GM19438 (cell line): Measurements from ENCODE around the gene ODAM.
"Not testable (repeated sequence)": the region's sequence is repeated elsewhere in the genome, so short reads cannot be mapped to it uniquely, and the experiment has no call there.

ENCODE experiments used
- ATAC-seq: cut with Tn5 transposase; IDR thresholded peaks from one replicate; pipeline ENCODE4 v1.9.1; 2021; ENCODE audit warnings: low read depth; ENCODE audit not compliant: unreplicated experiment

The ODAM gene, protein sequence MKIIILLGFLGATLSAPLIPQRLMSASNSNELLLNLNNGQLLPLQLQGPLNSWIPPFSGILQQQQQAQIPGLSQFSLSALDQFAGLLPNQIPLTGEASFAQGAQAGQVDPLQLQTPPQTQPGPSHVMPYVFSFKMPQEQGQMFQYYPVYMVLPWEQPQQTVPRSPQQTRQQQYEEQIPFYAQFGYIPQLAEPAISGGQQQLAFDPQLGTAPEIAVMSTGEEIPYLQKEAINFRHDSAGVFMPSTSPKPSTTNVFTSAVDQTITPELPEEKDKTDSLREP

DNA sequence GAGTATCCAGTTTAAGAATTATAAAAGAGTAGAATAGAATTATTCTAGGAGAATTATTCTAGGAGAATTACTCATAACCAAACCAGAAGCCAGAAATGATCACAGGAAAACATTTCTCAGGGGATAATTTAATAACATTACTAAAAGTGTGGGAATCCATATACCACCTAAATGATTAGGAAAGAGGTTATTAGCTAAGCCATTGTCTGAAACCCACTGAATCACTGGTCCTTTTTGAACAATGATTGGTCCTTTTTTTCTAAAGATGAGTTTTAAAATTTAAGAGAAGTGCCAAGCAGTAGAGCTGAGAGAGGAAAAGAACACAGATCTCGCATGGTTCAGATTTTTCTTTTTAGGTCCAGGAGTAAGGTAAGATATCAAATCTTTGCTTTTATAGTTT lies at the start of gene ODAM:
ODAM (plus strand) TSS at position 301 of the 400 bp plus-strand sequence. CDS start 819 bp downstream, outside the sequence.
- ATAC-seq = no peak

DNA sequence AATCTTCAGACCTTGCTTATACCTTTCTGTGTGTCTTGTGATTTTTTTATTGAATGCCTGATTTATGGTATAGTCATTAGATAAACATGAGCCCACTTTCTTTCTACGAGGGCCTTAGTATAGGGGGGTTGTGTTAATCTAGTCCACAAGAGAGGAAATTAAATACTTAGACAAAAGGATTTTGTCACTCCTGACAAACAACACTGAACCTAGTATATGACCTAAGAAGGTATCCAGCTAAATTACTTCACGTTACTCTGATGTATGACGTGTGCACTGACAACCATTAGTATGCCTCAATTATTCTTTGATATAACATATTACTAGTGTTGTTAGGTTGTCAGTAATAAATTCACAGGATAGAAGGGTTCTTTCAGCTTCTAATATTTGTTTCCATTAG lies 44.3 kb upstream of the ODAM start:
- no peak for ATAC-seq

DNA sequence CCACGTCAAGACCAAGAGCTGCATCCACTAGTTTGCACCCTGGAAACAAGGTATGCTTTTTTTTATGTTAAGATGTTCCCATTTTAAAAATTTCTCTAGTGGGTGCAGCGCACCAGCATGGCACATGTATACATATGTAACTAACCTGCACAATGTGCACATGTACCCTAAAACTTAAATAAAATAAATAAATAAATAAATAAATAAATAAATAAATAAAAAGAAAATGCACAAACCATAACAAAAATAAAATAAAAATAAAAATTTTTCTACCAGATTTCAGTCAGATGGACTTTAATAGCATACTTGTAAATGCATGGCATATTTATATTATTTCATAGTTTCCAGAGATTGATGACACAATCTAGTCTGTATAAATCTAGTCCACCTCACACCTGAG lies 43.4 kb upstream of the ODAM start:
- ATAC-seq = no peak

DNA sequence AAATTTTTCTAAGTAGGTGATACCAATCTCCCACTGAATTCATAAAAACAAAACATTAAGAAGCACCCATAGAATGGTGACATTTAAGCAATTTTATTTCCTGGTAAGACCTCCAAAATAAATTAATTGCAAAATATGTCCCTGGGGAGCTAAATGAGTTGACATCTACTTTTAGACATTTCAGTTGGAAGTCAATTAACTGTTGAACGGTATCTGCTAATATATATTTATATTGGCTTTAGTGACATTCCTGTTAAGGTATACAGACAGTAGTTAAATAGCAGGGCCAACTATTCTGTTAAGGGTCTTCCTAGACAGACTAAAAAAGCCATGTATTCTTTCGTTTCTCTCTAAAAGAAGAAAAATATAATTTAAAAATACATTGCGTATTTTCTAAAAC lies 41.6 kb upstream of the ODAM start, which contains the start of gene PRR27:
PRR27 (plus strand) TSS at position 301 of the 400 bp plus-strand sequence. CDS start 139 bp downstream, outside the sequence.
- ATAC-seq = no peak

DNA sequence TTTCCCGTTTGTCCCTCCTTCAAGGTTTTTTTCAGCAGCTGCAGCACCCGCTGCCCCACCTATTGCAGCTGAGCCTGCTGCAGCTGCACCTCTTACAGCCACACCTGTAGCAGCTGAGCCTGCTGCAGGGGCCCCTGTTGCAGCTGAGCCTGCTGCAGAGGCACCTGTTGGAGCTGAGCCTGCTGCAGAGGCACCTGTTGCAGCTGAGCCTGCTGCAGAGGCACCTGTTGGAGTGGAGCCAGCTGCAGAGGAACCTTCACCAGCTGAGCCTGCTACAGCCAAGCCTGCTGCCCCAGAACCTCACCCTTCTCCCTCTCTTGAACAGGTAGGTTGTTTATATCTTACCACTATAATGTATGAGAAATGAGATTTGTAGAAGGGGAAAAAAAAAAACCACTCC lies 36.9 kb upstream of the ODAM start:
- no peak for ATAC-seq

DNA sequence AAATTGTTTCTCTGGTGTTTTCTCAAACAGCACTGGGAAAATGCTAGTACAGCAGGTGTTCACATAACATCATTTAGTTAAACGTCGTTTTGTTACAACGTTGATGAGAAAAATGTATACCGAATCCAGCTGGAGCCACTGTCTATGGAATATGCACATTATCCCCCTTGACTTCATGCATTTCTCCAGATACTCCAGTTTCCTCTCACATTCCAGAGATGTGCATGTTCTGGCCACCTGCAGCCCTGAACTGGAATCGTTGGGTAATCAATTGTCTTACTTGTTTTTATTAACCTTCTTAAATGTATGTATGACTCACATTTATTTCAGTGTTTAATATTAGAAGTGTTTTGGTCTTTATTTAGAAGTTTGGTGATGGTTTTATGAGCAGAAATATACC lies 18.4 kb upstream of the ODAM start:
- no peak for ATAC-seq

DNA sequence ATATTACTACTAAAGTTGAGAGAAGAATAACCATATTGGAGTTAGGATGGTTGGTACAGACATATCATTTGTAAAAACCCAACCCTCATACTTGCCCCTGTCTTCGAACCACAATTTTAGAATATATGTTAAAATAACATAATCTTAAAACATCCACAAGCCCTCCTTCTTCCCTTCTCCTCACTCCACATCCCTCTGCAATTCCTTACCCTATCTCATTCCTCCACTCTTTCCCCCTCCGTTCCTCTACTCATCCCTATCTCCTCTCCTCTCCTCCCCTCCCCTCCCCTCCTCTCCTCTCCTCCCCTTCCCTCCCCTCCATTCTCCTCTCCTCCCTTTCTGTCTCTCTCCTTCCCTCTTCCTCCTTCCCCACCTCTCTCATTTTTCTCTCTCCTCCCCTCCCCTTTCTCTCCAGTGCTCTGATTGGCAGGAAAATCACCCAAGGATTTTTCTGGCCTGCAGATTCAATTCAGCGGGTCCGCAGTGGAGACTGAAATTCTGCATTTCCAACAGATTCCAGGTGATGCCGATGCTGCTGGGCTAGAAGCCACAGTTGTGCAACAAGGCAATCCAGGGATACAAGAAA lies 17.4 kb upstream of the ODAM start:
- ATAC-seq = no peak

DNA sequence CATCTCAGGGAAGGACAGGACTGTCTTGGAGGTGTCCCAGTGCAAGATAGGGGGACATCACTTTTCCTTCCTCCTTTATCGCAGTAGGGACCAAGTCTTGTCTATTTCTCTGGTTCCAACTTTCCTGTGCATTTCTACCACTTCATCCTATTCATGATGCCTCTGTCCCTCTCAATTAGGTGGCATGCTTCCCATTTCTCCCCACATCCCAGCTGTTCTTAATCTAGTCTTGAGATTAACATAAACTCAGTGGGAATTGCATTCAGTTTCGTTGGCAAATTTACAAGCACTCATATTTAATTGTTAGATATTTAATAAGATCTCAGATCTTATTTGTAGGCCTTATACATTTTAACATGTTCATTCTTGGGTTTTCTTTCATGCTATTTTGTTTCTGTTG lies 15.7 kb upstream of the ODAM start:
- ATAC-seq = no peak

DNA sequence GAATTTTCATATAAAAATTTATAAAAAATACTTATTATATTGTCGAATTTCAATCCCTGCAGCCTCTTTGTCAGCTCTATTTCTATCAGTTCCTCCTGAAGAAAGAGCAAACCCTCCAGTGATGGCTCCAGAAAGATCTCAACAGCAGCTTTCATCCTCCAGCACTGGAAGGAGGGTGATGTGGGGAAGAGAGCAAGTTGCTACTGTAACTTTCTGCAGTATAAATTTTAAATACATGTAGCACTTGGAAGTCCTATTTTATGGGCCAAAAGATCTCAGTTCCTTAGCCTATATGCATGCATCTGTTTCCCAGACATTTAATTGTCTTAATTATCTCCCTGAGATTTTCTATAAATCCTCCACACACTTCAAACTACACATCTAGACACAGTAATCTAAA lies 13.7 kb upstream of the ODAM start:
- ATAC-seq = no peak

DNA sequence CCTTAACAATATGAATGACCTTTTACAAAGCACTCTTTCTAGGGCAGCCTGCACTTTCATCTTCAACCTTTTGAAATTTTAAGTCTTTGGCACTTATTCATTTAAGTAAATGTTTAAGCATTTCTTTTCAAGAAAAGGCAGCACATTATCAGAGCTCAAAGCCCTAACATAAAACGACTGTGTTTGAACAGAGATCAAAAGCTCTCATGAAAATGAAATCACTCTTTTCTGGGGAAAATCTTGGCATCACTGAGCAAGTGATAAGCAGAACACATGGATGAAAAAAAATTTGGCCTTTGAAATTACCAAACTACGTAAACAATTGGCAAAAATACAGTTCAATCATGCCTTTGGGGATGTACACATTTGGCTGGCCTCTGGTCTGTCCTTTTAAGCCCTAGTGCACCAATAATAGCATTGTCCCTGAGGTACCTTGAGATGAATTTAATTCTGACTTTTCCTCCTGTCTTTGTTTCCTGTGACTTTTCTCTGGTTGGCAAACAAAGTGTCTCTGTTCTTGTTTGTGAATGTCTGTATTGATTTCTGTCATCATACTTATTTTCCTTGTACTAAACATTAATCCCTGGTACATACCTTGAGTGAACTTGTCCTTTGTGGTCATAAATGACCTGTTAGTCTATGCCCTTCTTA lies 12.9 kb upstream of the ODAM start:
- ATAC-seq = no peak

DNA sequence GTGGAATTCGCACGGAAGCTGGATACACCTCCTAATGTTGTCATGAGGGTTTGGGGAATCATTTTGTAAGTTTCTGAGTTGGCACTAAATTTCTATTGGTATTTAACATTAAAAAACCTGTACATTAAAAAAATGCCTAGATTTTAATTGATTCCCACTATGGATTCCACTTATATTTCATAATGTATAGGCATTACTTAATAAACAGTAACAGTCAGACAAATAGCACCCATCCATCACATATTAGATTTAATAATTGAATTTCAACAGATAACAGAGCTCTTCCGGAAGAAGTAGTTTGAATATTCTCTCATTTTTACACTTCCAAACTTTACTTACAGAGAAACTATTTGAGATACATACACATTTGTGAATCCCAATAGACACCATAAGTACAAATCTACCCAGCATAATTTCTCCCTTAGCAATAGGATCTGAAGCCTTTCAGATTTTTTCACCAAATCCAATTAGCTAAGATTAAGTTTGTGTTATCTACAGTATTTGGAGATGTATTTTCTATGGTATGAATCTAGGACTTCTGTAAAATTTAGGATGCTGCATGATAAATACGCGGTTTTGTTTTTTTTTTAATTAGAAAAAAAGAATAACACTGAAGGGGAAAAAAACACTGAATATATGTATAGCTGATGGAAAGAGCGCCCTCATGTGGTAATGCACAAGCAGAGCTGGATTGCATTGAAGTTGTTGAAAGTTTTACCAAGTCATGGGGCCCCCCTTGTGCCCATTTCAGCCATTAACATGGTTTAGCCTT lies 12.2 kb upstream of the ODAM start:
- ATAC-seq = peak; percentile 80

DNA sequence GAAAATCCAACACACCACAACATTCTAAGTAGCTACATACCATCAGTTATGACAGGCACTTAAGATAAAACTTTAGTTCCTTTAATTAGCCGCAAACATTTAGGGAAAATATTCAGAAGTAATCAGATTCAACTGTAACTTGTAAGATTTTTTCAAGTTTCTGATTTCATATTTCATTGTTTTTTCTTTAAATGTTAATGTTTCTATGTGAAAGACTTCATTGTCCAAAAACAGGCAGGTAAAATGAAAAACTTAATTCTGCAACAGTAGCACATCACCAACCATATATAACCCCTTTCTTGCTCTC lies 11.6 kb upstream of the ODAM start:
- no peak for ATAC-seq

DNA sequence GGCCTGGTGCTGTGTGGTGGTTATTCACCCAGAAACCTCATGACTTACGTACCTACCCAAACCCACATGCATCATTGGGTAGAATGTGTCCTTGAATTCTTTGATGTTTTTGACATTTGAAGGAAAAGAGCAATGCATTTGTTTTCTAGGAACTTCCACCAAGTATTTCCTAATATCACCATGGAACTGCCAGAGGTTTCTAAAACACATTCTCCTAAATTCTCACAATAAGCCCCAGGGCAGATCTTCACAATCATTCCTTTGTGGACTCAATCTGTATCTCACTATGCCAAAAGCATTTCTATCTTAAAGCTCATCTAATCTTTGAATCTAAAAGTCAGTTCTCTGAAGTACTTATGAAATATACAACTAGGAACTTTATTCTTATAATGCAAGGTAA lies 8.3 kb upstream of the ODAM start:
- ATAC-seq = no peak

DNA sequence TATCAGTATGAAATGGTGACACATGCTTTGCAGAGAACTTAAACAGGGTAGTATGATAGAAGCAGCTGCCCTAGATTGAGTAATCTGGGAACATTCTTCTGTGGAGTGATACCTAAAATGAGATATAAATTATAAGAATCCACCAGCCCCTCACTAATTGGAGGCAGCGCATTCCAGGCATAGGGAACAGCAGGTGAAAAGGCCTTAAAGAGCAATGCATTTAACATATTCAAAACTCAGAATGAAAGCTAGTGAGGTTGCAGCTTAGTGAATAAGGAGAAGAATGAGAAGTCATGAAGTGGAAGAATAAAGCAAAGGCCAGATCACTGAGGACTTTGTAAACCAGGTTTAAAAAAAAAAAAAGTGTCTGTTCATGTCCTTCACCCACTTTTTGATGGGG lies 4.9 kb upstream of the ODAM start:
- ATAC-seq = no peak

DNA sequence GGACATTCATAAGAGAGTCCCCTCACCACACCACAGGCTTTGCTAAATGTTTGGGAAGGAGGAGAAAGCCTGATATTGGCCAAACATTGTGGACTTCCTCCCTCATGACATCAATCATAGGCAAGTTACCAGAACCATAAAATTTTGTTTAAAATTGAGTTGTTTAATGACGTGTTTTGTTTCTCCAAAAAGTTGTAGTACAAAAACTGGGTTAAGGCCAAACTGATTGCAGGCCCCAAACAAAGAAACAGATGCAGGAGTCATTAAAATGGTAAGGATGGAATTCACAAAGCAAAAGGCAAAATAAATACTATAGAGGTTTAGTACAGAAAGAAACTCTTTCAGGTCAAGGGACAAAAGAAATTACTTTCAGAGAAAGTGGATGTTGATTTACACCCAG lies 3.9 kb upstream of the ODAM start:
- no peak for ATAC-seq

DNA sequence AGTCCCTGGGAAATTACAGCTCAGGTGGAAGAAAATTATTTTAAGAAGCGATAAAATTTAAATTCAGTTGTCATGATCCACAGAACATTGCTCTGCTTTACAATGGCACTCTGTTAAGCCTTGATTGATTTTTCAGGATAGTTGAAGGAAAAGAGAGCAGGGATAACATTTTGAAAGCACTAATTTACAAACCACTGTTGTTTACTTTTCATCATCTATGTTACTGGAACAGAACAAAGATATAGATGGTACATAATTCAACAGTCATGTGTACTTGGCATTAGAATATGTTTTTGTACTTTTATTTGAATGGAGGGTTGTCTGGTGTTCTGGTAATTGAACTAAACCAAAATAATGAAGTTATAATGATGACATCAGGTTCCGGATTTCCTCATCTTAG lies 2.6 kb upstream of the ODAM start:
- no peak for ATAC-seq

DNA sequence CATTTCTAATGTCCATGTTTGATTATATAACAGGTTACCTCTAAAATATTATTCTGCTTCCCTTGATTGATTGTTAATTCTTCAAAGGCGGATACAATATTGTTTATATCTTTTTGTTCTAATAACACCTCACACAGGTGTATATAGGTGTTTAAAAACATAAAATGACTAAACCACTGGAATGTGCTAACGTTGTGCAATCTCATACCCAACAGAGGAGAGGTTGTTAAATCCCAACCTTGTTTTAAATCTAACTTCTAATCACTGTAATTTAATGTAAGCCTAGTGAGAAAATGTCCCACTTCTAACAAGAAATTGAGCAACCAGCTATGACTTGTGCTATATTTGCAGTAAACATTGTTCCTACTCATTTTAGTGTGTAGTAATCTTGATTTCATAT lies 1.3 kb downstream of the ODAM start:
- no peak for ATAC-seq

DNA sequence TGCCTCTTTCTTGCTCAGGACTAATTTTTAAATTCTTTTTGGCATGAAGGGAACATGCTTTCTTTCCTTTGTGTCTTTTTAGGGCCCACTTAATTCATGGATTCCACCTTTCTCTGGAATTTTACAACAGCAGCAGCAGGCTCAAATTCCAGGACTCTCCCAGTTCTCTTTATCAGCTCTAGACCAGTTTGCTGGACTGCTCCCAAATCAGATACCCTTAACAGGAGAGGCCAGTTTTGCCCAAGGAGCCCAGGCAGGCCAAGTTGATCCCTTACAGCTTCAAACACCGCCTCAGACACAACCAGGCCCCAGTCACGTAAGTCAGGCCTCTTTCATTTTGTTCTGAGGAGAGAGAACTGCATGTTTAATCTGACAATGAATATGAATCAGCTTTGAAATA lies 2.3 kb downstream of the ODAM start:
- no peak for ATAC-seq

DNA sequence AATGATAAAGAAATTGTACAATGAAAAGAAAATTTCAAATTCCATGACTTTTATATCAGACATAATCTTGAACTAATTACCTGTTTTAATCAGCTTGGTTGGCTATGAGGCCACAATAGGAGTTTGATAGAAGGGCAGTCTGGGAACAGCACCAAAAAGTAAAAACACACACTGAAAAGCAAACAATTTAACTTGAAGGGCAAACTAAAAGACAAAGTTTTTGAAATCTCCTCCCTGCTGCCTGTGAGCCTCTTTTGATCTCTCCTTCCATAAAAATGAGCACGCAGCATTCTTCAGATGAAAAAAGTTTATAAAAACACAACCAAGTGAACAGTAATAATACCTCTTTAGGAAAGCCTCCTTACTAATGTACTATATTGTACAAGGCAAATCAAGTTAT lies 8.1 kb downstream of the ODAM start:
- no peak for ATAC-seq

DNA sequence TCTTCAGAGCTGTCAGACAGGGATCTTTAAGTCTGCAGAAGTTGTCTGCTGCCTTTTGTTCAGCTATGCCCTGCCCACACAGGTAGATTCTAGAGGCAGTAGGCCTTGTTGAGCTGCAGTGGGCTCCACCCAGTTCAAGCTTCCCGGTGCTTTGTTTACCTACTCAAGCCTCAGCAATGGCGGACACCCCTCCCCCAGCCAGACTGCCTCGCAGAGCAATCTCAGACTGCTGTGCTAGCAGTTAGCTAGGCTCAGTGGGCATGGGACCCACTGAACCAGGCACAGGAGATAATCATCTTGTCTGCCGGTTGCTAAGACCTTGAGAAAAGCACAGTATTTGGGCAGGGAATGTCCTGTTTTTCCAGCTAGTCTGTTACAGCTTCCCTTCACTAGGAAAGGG lies 17.2 kb downstream of the ODAM start:
- ATAC-seq = not testable (repeated sequence)

DNA sequence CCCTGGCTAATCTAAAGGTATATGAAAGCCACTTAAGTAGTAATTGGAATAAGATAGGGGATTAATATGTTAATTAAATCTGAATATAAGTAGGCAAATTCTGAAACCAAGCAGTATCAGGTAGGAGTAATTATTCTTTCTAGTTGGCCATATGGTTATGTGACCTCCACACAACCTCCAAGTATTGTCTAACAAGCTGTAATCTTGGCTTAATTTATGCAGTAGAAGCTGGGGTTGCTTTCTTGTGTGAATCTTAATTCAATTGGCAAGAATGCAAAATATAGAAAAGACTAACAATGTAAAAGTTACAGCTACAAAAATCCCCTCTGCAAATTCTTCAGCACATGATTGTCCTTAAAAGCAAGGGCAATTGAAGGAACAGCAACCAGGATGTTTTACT lies 20.6 kb downstream of the ODAM start:
- ATAC-seq = not testable (repeated sequence)
